H1 (cell line): ENCODE measurements around the gene PRICKLE1. TPM values are rescaled to one million over a fixed set of nuclear protein-coding genes. Genes with fewer than 3 reads are reported as not detected.

Experiments
- CTCF ChIA-PET: fragments of 300-600 bp; sonication (Branson Sonifier 250); formaldehyde crosslinking; loops from one replicate; lab custom pipeline; 2021; ENCODE audit not compliant: partially characterized antibody; lab: Charles Lee
- POLR2A ChIA-PET: fragments of 300-600 bp; sonication (Branson Sonifier 250); formaldehyde crosslinking; loops from one replicate; lab custom pipeline; 2021; ENCODE audit warnings: inconsistent platforms; ENCODE audit not compliant: partially characterized antibody; lab: Charles Lee
- DNase-seq, 2 experiments: peaks; one replicate each; pipeline versions ENCODE4 v3.0.0 to v3.0.0-alpha.2; 2010 to 2022; ENCODE audit warnings: low spot score in 2 of 2, low read depth in 1 of 2, mixed read lengths in 1 of 2
- FAIRE-seq: peaks from 2 replicates; lab custom pipeline; 2011; peaks lifted over from hg19 to GRCh38; lab: Jason Lieb, UNC
- H2AFZ ChIP-seq: 2 replicates; pipeline ENCODE4 v1.8.1; 2012; ENCODE audit warnings: low read length, inconsistent platforms
- H2AK5ac ChIP-seq: 2 replicates; pipeline ENCODE4 v1.6.1; 2013; ENCODE audit warnings: low read depth, low read length
- H2BK120ac ChIP-seq: replicated peaks from 2 replicates; pipeline ENCODE3; 2013; ENCODE audit warnings: low read depth, low read length, inconsistent platforms
- H2BK12ac ChIP-seq: 2 replicates; pipeline ENCODE4 v1.6.1; 2013; ENCODE audit warnings: low read depth, low read length
- H2BK15ac ChIP-seq: 2 replicates; pipeline ENCODE4 v1.6.1; 2013; ENCODE audit warnings: low read length
- H2BK20ac ChIP-seq: 2 replicates; pipeline ENCODE4 v1.6.1; 2013; ENCODE audit warnings: low read length
- H2BK5ac ChIP-seq: 2 replicates; pipeline ENCODE4 v1.6.1; 2013; ENCODE audit warnings: low read depth, low read length
- H3K14ac ChIP-seq: 2 replicates; pipeline ENCODE4 v1.6.1; 2013; ENCODE audit warnings: inconsistent platforms; ENCODE audit not compliant: insufficient read length
- H3K18ac ChIP-seq: 2 replicates; pipeline ENCODE4 v1.6.1; 2013; ENCODE audit warnings: low read length; ENCODE audit errors: extremely low read depth
- H3K23ac ChIP-seq: 2 replicates; pipeline ENCODE4 v1.6.1; 2013; ENCODE audit warnings: inconsistent platforms; ENCODE audit not compliant: insufficient read length
- H3K23me2 ChIP-seq: 2 replicates; pipeline ENCODE4 v1.6.1; 2013; ENCODE audit warnings: low read depth, low read length
- H3K27ac ChIP-seq: 2 replicates; pipeline ENCODE4 v1.6.1; 2011; ENCODE audit warnings: low read depth, low read length, inconsistent platforms
- H3K27me3 ChIP-seq, 4 experiments: replicated peaks in 1 of 4; 1 replicate in 1 of 4; 2 replicates in 3 of 4; pipeline versions ENCODE4 v1.6.1 to v1.8.1; 2011 to 2013; ENCODE audit warnings: low read length in 3 of 4, mild to moderate bottlenecking in 3 of 4, inconsistent platforms in 2 of 4, mixed read lengths in 2 of 4, moderate library complexity in 1 of 4; ENCODE audit not compliant: control insufficient read depth in 3 of 4, insufficient read depth in 3 of 4; ENCODE audit errors: extremely low read depth in 1 of 4
- H3K36me3 ChIP-seq, 4 experiments: 2 replicates each; pipeline versions ENCODE4 v1.6.1 to v1.8.1; 2011 to 2013; ENCODE audit warnings: mild to moderate bottlenecking in 4 of 4, low read length in 3 of 4, moderate library complexity in 2 of 4, control low read depth in 1 of 4, inconsistent platforms in 1 of 4; ENCODE audit not compliant: insufficient read depth in 4 of 4, control insufficient read depth in 2 of 4
- H3K4ac ChIP-seq: replicated peaks from 2 replicates; pipeline ENCODE3; 2013; ENCODE audit warnings: low read length, low read depth, mixed read lengths, inconsistent platforms; ENCODE audit not compliant: insufficient read length
- H3K4me1 ChIP-seq, 4 experiments: replicated peaks in 1 of 4; 1 replicate in 1 of 4; 2 replicates in 3 of 4; pipeline versions ENCODE4 v1.6.1 to v1.8.1; 2011 to 2013; ENCODE audit warnings: low read length in 3 of 4, inconsistent platforms in 2 of 4, mixed read lengths in 1 of 4; ENCODE audit not compliant: insufficient read depth in 4 of 4, control insufficient read depth in 3 of 4
- H3K4me2 ChIP-seq, 2 experiments: 2 replicates each; pipeline versions ENCODE4 v1.6.1 to v1.8.1; 2011 to 2013; ENCODE audit warnings: low read depth in 2 of 2, low read length in 2 of 2, control low read depth in 1 of 2, inconsistent platforms in 1 of 2, mild to moderate bottlenecking in 1 of 2; ENCODE audit not compliant: insufficient read depth in 1 of 2
- H3K4me3 ChIP-seq, 4 experiments: fragments of 200-600, 300-600 bp in 1 of 4; sonication (generic), shearing (Covaris generic), sonication (Bioruptor Twin) in 1 of 4; 2 replicates each; pipeline versions ENCODE4 v1.5.1 to v1.8.1; 2011 to 2016; ENCODE audit warnings: low read length in 4 of 4, low read depth in 3 of 4, control low read depth in 2 of 4, inconsistent platforms in 2 of 4, mild to moderate bottlenecking in 2 of 4, mixed read lengths in 1 of 4, moderate library complexity in 1 of 4; ENCODE audit not compliant: insufficient read depth in 2 of 4; ENCODE audit errors: extremely low read depth in 1 of 4
- H3K56ac ChIP-seq: replicated peaks from 2 replicates; pipeline ENCODE3; 2013; ENCODE audit warnings: low read depth, mild to moderate bottlenecking, mixed read lengths, low read length, inconsistent platforms; ENCODE audit not compliant: insufficient read length
- H3K79me1 ChIP-seq: 2 replicates; pipeline ENCODE4 v1.6.1; 2013; ENCODE audit warnings: low read depth, low read length, control low read depth
- H3K79me2 ChIP-seq, 2 experiments: 2 replicates each; pipeline versions ENCODE4 v1.6.1 to v1.8.1; 2012 to 2013; ENCODE audit warnings: low read length in 2 of 2, mild to moderate bottlenecking in 2 of 2, inconsistent platforms in 1 of 2; ENCODE audit not compliant: insufficient read depth in 2 of 2, control insufficient read depth in 1 of 2
- H3K9ac ChIP-seq, 4 experiments: replicated peaks in 1 of 4; 1 replicate in 1 of 4; 2 replicates in 3 of 4; pipeline versions ENCODE4 v1.6.1 to v1.8.1; 2011 to 2013; ENCODE audit warnings: low read depth in 3 of 4, low read length in 3 of 4, control low read depth in 2 of 4, mild to moderate bottlenecking in 2 of 4, moderate library complexity in 2 of 4, inconsistent platforms in 1 of 4; ENCODE audit errors: extremely low read depth in 1 of 4
- H3K9me3 ChIP-seq, 2 experiments: 2 replicates each; pipeline versions ENCODE4 v1.6.1 to v1.8.1; 2012 to 2013; ENCODE audit warnings: mild to moderate bottlenecking in 2 of 2, moderate library complexity in 2 of 2, control low read depth in 1 of 2, inconsistent platforms in 1 of 2, low read depth in 1 of 2, low read length in 1 of 2, mixed read lengths in 1 of 2; ENCODE audit not compliant: insufficient read depth in 2 of 2
- H4K20me1 ChIP-seq, 2 experiments: replicated peaks in 1 of 2; 2 replicates each; pipeline versions ENCODE3 to v1.8.1; 2011 to 2013; ENCODE audit warnings: inconsistent platforms in 2 of 2, low read length in 2 of 2, mild to moderate bottlenecking in 1 of 2; ENCODE audit not compliant: insufficient read depth in 2 of 2, control insufficient read depth in 1 of 2
- H4K5ac ChIP-seq: 2 replicates; pipeline ENCODE4 v1.6.1; 2013; ENCODE audit warnings: low read length, low read depth, mixed read lengths, inconsistent platforms; ENCODE audit not compliant: insufficient read length
- H4K8ac ChIP-seq: 2 replicates; pipeline ENCODE4 v1.8.0; 2013; ENCODE audit warnings: mild to moderate bottlenecking, moderate library complexity, low read length, inconsistent platforms; ENCODE audit not compliant: insufficient read depth; ENCODE audit errors: extremely low read depth
- H4K91ac ChIP-seq: replicated peaks from 2 replicates; pipeline ENCODE3; 2013; ENCODE audit warnings: low read length, mixed read lengths, inconsistent platforms; ENCODE audit not compliant: insufficient read length
- BCL11A ChIP-seq, 2 experiments: IDR thresholded peaks; one replicate each; pipeline ENCODE4 v1.6.1; 2011; ENCODE audit warnings: low read depth in 2 of 2, low read length in 2 of 2, mild to moderate bottlenecking in 2 of 2
- CBX5 ChIP-seq: fragments of 300-800, 300-1000 bp; sonication (generic); IDR thresholded peaks from 2 replicates; pipeline ENCODE4 v1.7.1; 2016; ENCODE audit warnings: antibody characterized with exemption, low read length, low read depth
- GTF2F1 ChIP-seq: IDR thresholded peaks from 2 replicates; pipeline ENCODE4 v1.6.1; 2012; ENCODE audit warnings: low read depth, low read length, improper control_type of control experiment, borderline replicate concordance
- KDM1A ChIP-seq: fragments of 200-600, 300-600 bp; sonication (generic); IDR thresholded peaks from 2 replicates; pipeline ENCODE4 v1.7.1; 2016; ENCODE audit warnings: mild to moderate bottlenecking, low read length, borderline replicate concordance
- NRF1 ChIP-seq: IDR thresholded peaks from 2 replicates; pipeline ENCODE4 v1.6.1; 2011; ENCODE audit warnings: mild to moderate bottlenecking, low read depth, low read length, improper control_type of control experiment
- POLR2AphosphoS5 ChIP-seq: IDR thresholded peaks from 2 replicates; pipeline ENCODE4 v1.6.1; 2011; ENCODE audit warnings: low read depth, low read length
- RBBP5 ChIP-seq: IDR thresholded peaks from 2 replicates; pipeline ENCODE4 v1.7.1; 2012; ENCODE audit warnings: low read depth, mild to moderate bottlenecking, inconsistent platforms, low read length, moderate library complexity, borderline replicate concordance
- SIN3A ChIP-seq, 2 experiments: IDR thresholded peaks in 1 of 2; conservative IDR thresholded peaks in 1 of 2; 2 replicates each; pipeline ENCODE4 v1.6.1; 2011 to 2012; ENCODE audit warnings: low read length in 2 of 2, improper control_type of control experiment in 1 of 2, low read depth in 1 of 2, mild to moderate bottlenecking in 1 of 2
- SP4 ChIP-seq: IDR thresholded peaks from 2 replicates; pipeline ENCODE4 v1.6.1; 2012; ENCODE audit warnings: low read length, inconsistent platforms
- TAF1 ChIP-seq: IDR thresholded peaks from 2 replicates; pipeline ENCODE4 v1.6.1; 2011; ENCODE audit warnings: mild to moderate bottlenecking, low read depth, low read length
- TEAD4 ChIP-seq: IDR thresholded peaks from 2 replicates; pipeline ENCODE4 v1.6.1; 2012; ENCODE audit warnings: low read depth, low read length, inconsistent platforms, mixed read lengths
- WGBS, 2 experiments: shearing (Covaris generic) in 1 of 2; methylation state at CpG; one replicate each; pipeline versions ENCODE4 v1.1.6 to v1.1.7; 2013 to 2015; ENCODE audit warnings: low lambda C conversion rate in 2 of 2, mixed read lengths in 2 of 2, inconsistent platforms in 1 of 2, low coverage in 1 of 2, missing lambda C conversion rate in 1 of 2; ENCODE audit not compliant: insufficient replicate concordance in 2 of 2, insufficient coverage in 1 of 2, insufficient read length in 1 of 2; ENCODE audit errors: extremely low coverage in 1 of 2, missing lambda C conversion rate in 1 of 2; 5-methylcytosine and 5-hydroxymethylcytosine counted together
- polyA plus RNA-seq, 7 experiments: library from polyadenylated mRNA; depleted of rRNA in 3 of 7; stranded (reverse) in 5 of 7; unstranded in 2 of 7; fragments of >200 nt in 5 of 7; fragments of 200-250 nt in 2 of 7; gene quantifications; 1 replicate in 5 of 7; 2 replicates in 1 of 7; 4 replicates in 1 of 7; pipeline versions ENCODE4 v1.2.1 to v1.2.3, GENCODE V29; 2011 to 2013; ENCODE audit warnings: missing spikeins in 2 of 7, mixed read lengths in 2 of 7
- total RNA-seq: library from RNA; stranded (reverse); fragmentation: NEBNext Ultra II Directional; extraction: Animal tissue kit (Norgen Biotek cat#: 25700); gene quantifications from 2 replicates; pipeline ENCODE4 v1.2.1, GENCODE V29; 2021
- TF ChIP-seq, protein P1 (sequence below): IDR thresholded peaks from 2 replicates; pipeline ENCODE4 v1.6.1; 2011; ENCODE audit warnings: low read length, improper control_type of control experiment
- TF ChIP-seq, protein P2 (sequence below): IDR thresholded peaks from 2 replicates; pipeline ENCODE4 v1.6.1; 2012; ENCODE audit warnings: inconsistent platforms

PRICKLE1 gene
- total and polyA plus RNA-seq, 2 of the 8 experiments (the other 6 are each of a cell fraction or from before 2014, with no cell fraction given), result 14.0 to 22.4 TPM

DNA sequence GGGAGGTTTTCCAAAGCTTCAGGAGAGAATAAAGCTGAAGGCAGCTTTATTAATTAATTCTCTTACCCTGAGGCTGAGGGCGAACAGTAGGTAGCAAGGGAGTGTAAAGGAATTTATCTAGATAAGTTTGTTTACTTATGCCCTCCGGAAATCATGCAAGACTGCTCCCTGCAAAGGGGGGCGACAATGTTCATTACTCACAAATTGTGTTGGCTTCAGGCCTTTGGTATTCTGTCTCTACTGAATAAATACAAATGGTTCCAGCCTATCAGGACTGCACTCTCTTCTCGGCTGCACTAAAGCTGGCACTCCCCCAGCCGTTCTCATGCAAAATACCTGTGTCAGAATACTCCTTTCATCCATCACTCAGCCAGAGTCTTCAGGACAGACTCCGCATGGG is 142.8 kb downstream of the PRICKLE1 start:
- FAIRE-seq (no peak), DNase-seq (peak in 1 of 2 experiments; percentile 33)
- Histone ChIP-seq H3K18ac (no peak overlapping the region), H3K4ac (no peak overlapping the region), H4K5ac (no peak overlapping the region), H3K14ac (no peak overlapping the region), H2AFZ (no peak overlapping the region), H2BK15ac (no peak overlapping the region), H3K27ac (no peak overlapping the region), H4K91ac (no peak overlapping the region), H3K4me2 (no peak overlapping the region), H3K4me3 (no peak overlapping the region), H3K36me3 (peaks cover 0 to 14% (median 4%) of the 10 kb centered on the region in 4 experiments; a peak in 5 of 8 replicates), H3K27me3 (no peaks in the 10 kb centered on the region), H3K79me2 (no peaks in the 10 kb centered on the region), H2AK5ac (no peak overlapping the region), H3K56ac (no peak overlapping the region), H3K9me3 (no peaks in the 10 kb centered on the region; a peak in 1 of 4 replicates), H3K79me1 (no peaks in the 10 kb centered on the region), H3K23ac (no peak overlapping the region), H4K20me1 (no peaks in the 10 kb centered on the region), H3K23me2 (no peaks in the 10 kb centered on the region; the same call in 1 of the 2 replicates), H3K4me1 (peaks cover 0 to 10% (median 6%) of the 10 kb centered on the region in 4 experiments; a peak in 4 of 7 replicates), H2BK20ac (no peak overlapping the region), H2BK5ac (no peak overlapping the region), H2BK12ac (no peak overlapping the region), H3K9ac (no peak overlapping the region), H2BK120ac (no peak overlapping the region), H4K8ac (no peak overlapping the region)
- WGBS, 2 experiments, result 65% methylated on average over 6 of the region's 6 CpGs; no CpG with 5 or more reads in 1 of the 2 experiments
- CTCF ChIA-PET, result interaction anchor here (1.6 kb wide), 1 partner anchor 10 kb away, joined by 5 read pairs; no protein-coding TSS in a partner anchor
- POLR2A ChIA-PET, result interaction anchor here (1.2 to 2.1 kb wide), 3 partner anchors 9 to 57 kb away, joined by 3 to 8 read pairs (median 8); no protein-coding TSS in a partner anchor
- TF ChIP-seq, protein P1, sequence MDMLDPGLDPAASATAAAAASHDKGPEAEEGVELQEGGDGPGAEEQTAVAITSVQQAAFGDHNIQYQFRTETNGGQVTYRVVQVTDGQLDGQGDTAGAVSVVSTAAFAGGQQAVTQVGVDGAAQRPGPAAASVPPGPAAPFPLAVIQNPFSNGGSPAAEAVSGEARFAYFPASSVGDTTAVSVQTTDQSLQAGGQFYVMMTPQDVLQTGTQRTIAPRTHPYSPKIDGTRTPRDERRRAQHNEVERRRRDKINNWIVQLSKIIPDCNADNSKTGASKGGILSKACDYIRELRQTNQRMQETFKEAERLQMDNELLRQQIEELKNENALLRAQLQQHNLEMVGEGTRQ, result no peak
- no peak for TF ChIP-seq CBX5
- no peak for TF ChIP-seq SP4
- no peak for TF ChIP-seq SIN3A (conservative IDR thresholded peaks at IDR 0.05 in 1 of 2, IDR thresholded peaks at IDR 0.05 in 1 of 2; ENCODE audit: low read depth in 1 of 2, low read length in 2 of 2)
- no peak for TF ChIP-seq NRF1
- TF ChIP-seq TAF1, result no peak
- TF ChIP-seq, protein P2, sequence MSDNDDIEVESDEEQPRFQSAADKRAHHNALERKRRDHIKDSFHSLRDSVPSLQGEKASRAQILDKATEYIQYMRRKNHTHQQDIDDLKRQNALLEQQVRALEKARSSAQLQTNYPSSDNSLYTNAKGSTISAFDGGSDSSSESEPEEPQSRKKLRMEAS, result no peak
- TF ChIP-seq TEAD4, result no peak
- no peak for TF ChIP-seq KDM1A
- no peak for TF ChIP-seq BCL11A (IDR thresholded peaks at IDR 0.05; ENCODE audit: low read depth in 2 of 2, low read length in 2 of 2)
- no peak for TF ChIP-seq POLR2AphosphoS5
- TF ChIP-seq GTF2F1, result no peak
- no peak for TF ChIP-seq RBBP5
